GM12878 (cell line): ENCODE results near the gene GALNT15. TPM values are rescaled to one million over a fixed set of nuclear protein-coding genes. Genes with fewer than 3 reads are reported as not detected.

Experiments
- BRCA1 ChIP-seq: IDR thresholded peaks from 2 replicates; pipeline ENCODE4 v1.6.1; 2011; ENCODE audit warnings: low read depth, low read length, improper control_type of control experiment
- CHD2 ChIP-seq: IDR thresholded peaks from 2 replicates; pipeline ENCODE4 v1.6.1; 2011; ENCODE audit warnings: low read depth, low read length, improper control_type of control experiment, borderline replicate concordance
- CREM ChIP-seq: IDR thresholded peaks from 2 replicates; pipeline ENCODE4 v1.6.1; 2014; ENCODE audit warnings: antibody characterized with exemption, low read depth
- FOXM1 ChIP-seq: IDR thresholded peaks from 2 replicates; pipeline ENCODE4 v1.6.1; 2012; ENCODE audit warnings: low read depth, mild to moderate bottlenecking, inconsistent platforms, low read length, moderate library complexity
- NFIC ChIP-seq: IDR thresholded peaks from 2 replicates; pipeline ENCODE4 v1.6.1; 2012; ENCODE audit warnings: low read depth, mild to moderate bottlenecking, inconsistent platforms, low read length, moderate library complexity
- PKNOX1 ChIP-seq: fragments of 450-650 bp; IDR thresholded peaks from 2 replicates; pipeline ENCODE4 v1.6.1; 2016; ENCODE audit warnings: mild to moderate bottlenecking
- TCF7 ChIP-seq: IDR thresholded peaks from 2 replicates; pipeline ENCODE4 v1.6.1; 2014; ENCODE audit warnings: antibody characterized with exemption, borderline replicate concordance
- polyA plus RNA-seq, 11 experiments: library from polyadenylated mRNA; depleted of rRNA in 4 of 11; unstranded in 6 of 11; stranded (reverse) in 5 of 11; fragments of >200 nt; fragmentation: Nextera tagmentation in 4 of 11; fragmentation: Illumina TruSeq in 1 of 11; extraction: Ambion mirVana in 4 of 11; extraction: Trizol in 1 of 11; gene quantifications; 1 replicate in 1 of 11; 2 replicates in 10 of 11; pipeline versions ENCODE4 v1.2.1 to v1.2.3, GENCODE V29; 2011 to 2016; ENCODE audit warnings: inconsistent platforms in 2 of 11, missing spikeins in 2 of 11, low read depth in 1 of 11
- total RNA-seq, 4 experiments: library from RNA; depleted of rRNA in 3 of 4; stranded (reverse); fragments of >200 nt in 3 of 4; fragmentation: Illumina TruSeq in 1 of 4; extraction: Trizol in 1 of 4; gene quantifications; 2 replicates each; pipeline versions ENCODE4 v1.2.1 to v1.2.3, GENCODE V29; 2013 to 2021
- TF ChIP-seq, protein P1 (sequence below): IDR thresholded peaks from 2 replicates; pipeline ENCODE4 v1.6.1; 2012; ENCODE audit warnings: improper control_type of control experiment, low read depth, low read length; ENCODE audit not compliant: insufficient replicate concordance

GALNT15 gene
- total and polyA plus RNA-seq, 10 of the 15 experiments (the other 5 are each of a cell fraction or from before 2014, with no cell fraction given) = 0.03 to 0.05 TPM; not detected in 8

GRCh38 chr3:16146015-16146730, 28.3 kb upstream of the GALNT15 start (continued):
- TF ChIP-seq, protein P1, sequence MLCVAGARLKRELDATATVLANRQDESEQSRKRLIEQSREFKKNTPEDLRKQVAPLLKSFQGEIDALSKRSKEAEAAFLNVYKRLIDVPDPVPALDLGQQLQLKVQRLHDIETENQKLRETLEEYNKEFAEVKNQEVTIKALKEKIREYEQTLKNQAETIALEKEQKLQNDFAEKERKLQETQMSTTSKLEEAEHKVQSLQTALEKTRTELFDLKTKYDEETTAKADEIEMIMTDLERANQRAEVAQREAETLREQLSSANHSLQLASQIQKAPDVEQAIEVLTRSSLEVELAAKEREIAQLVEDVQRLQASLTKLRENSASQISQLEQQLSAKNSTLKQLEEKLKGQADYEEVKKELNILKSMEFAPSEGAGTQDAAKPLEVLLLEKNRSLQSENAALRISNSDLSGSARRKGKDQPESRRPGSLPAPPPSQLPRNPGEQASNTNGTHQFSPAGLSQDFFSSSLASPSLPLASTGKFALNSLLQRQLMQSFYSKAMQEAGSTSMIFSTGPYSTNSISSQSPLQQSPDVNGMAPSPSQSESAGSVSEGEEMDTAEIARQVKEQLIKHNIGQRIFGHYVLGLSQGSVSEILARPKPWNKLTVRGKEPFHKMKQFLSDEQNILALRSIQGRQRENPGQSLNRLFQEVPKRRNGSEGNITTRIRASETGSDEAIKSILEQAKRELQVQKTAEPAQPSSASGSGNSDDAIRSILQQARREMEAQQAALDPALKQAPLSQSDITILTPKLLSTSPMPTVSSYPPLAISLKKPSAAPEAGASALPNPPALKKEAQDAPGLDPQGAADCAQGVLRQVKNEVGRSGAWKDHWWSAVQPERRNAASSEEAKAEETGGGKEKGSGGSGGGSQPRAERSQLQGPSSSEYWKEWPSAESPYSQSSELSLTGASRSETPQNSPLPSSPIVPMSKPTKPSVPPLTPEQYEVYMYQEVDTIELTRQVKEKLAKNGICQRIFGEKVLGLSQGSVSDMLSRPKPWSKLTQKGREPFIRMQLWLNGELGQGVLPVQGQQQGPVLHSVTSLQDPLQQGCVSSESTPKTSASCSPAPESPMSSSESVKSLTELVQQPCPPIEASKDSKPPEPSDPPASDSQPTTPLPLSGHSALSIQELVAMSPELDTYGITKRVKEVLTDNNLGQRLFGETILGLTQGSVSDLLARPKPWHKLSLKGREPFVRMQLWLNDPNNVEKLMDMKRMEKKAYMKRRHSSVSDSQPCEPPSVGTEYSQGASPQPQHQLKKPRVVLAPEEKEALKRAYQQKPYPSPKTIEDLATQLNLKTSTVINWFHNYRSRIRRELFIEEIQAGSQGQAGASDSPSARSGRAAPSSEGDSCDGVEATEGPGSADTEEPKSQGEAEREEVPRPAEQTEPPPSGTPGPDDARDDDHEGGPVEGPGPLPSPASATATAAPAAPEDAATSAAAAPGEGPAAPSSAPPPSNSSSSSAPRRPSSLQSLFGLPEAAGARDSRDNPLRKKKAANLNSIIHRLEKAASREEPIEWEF = no peak
- TF ChIP-seq FOXM1 (peak; percentile 47; the same call in 1 of the 2 replicates), CREM (peak; percentile 49; the same call in 1 of the 2 replicates), PKNOX1 (peak; percentile 39), CHD2 (no peak), NFIC (peak; percentile 42; the same call in 1 of the 2 replicates), BRCA1 (no peak), TCF7 (no peak)
